ELR (cell line): ENCODE data around the gene CD79B.

Experiments used
- DNase-seq: peaks from one replicate; pipeline ENCODE4 v3.0.0-alpha.2; 2015; ENCODE audit warnings: low read depth

CD79B gene

DNA sequence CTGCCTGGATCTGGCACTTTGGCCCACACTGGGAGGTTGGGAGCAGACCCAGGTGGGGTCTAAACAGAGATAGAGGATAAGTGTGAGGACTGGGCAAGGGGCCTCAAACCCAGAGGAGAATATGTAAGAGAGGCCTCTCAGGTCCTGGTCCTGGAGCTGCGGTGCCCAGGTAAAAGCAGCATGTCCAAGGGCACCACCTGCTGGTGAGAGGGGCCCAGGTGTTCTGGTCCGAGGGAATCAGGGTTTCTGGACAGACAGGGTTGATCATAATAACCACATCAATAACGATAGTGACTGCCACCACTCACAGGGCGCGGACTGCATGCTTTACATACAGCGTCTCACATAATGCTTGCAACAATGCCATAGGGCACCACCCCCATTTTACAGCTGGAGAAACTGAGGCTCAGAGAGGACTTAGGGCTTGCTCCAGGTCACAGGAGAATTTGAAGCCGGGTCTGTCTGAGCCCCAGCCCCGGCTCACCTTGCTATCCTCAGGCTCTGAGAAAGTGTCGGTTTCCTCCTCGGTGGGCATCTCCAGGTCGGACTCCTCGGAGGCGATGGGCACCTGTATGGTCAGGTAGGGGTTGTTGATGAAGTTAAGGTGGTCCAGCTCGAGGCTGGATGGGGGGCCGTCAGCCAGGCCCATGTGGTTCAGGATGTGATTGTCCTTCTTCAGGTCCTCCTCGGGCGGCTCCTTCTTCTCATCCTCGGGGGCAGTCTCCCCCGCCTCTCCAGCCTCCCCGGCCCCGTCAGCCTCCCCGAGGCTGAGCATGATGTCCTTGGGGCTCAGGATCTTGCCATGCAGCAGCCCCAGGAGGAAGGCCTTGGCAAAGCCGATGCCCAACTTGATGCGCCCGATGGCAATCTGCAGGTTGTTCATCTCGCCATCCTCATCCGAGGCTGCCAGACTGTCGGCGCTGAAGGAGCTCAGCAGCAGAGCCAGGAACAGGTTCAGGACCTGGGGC, 19.1 kb upstream of the CD79B start:
- DNase-seq = no peak

DNA sequence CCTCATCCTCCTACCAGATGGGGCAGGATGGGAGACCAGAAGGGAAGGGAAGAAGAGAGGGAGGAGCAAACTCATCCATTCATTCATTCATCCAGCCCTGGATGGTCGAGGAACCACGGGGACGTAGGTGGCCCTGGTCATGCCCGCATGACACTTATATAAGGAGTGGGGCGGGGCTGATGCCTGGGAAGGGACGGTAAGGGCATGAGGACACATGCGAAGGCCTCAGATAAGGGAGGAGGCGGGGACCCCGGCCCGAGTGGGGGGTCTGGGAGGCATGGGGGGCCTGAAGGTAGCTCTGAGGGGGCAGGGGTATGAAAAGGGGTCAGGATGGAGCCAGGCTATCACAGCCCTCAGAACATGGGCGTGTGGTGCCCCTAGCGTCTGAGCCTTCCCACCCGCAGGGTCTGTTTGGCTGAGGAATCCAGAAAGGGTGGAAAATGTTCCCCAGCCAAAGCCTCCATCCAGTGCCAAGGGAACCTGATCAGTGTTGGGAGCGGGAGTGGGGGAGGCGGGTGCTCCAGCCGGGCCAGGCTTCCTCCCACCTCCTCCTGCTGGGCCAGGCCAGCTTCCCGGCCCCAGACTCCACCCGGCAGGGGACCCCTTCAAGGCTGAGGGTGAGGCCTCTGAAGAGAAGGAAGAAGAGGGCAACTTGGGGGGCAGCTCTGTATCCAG, 17.6 kb upstream of the CD79B start:
- DNase-seq = no peak

DNA sequence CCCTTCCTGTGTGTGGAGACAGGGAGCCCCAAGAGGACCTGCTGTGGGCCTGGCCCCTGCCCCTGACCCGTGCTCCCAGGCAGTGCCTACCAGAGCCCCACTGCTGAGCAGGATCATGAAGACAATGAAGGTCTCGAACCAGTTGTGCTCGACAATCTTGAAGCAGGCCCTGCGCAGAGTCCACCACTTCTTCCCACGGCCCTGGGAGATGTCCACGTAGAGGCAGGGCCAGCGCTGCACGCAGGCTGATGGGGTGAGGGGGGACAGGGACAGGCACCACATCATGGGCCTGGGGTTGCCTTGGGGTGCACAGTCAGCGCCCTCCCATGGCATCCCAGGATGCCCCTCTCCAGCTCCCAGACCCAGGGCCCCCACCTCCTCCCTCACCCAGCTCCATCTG, 16.4 kb upstream of the CD79B start:
- no peak for DNase-seq

DNA sequence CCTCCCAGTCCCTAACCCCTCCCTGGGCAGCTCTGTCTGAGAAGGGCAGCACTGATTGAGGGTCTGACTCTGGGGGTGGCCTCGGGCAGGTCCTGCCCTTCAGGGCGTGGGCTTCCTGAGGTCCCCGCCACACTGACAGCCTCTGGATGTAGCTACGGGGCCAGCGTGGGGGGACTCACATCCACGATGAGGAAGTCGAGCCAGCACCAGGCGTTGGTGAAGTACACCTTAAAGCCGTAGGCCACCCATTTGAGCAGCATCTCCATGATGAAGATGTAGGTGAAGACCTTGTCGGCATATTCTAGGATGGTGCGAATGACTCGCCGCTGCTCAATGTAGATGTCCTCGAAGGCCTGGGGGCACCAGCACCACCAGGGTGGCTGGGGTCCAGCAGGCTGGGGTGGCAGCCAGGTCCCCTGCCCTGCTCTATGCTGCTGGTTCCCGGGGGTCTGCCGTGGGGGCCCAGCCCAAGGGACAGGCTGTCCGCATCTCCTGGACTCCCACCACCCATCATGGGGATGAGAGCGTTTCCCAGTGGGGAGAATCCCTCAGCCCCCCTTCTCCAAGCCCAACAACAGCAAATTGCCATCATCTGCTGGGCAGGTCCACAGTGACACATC, 15.7 kb upstream of the CD79B start:
- no peak for DNase-seq

DNA sequence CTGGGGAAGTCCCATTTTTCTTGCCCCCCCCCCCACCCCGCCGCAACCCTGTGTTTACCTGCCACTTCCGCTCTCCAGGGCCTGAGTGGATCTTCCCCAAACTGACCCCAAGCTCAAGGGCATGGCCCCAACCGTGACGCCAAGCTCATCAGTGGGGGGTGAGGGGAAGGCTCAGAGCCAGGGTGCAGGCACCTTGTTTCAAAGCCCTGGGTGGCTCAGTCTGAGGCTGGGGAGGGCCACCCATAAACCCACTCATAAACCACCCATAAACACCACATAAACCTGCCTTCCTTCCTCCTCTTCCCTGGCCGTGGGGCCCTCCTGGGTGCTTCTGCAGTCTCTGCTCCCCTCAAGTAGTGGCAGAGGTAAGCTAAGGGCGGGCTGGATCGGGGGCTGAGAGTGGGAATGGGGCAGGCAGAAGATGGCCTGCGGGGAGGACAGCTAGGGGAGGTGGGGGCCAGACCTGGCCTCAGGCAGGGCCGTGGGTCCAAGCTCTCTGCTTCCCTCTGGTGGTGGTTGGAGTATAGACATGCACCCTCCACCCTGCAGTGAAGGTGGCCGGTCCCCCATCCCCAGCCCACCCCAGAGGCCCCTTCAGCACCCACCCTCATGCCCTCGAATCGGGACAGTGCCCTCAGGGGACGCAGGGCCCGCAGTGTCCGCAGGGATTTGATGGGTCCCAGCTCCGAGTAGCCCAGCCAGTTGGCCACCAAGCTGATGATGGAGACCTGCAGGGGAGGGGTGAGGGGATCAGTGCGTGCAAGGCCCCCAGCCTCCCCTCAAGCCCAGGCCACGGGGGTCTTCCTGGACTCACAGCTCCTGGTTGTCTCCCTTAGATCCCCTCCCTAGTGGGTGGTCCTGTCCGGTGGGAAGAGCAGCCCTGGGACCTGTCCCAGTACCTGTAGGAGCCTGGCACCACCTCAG, 14.6 kb upstream of the CD79B start:
- DNase-seq = peak; percentile 63

DNA sequence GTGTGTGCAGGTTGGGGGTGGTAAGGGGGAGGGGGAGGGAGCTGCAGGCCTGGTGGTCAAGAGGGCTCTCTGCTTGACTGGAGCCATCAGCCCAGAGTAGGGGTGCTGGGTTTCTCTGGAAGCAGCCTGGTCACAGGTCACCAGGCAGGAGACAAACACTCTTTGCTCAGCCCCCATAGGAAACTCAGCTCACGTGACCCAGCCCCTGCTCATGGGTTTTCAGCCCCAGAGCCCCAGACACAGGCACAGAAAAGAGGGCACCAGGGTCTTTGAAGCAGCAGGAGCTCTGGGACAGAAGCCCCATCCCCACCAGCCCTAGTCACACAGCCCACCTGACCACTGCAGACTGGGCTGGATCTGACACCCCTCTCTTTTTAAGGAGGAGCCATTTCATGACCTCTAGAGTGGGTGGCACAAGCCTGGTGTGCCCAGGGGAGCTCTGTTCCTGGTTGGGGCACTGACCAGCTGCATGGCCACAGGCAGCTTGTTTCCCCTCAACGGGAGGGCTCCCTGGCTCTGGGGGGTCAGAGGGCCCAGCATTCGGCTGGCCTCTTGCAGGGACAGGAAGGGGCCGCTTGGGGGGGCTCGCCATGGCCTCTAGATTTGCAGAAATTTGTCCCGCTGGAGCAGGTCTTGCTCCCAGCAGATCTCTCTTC, 13.8 kb upstream of the CD79B start:
- DNase-seq = no peak

DNA sequence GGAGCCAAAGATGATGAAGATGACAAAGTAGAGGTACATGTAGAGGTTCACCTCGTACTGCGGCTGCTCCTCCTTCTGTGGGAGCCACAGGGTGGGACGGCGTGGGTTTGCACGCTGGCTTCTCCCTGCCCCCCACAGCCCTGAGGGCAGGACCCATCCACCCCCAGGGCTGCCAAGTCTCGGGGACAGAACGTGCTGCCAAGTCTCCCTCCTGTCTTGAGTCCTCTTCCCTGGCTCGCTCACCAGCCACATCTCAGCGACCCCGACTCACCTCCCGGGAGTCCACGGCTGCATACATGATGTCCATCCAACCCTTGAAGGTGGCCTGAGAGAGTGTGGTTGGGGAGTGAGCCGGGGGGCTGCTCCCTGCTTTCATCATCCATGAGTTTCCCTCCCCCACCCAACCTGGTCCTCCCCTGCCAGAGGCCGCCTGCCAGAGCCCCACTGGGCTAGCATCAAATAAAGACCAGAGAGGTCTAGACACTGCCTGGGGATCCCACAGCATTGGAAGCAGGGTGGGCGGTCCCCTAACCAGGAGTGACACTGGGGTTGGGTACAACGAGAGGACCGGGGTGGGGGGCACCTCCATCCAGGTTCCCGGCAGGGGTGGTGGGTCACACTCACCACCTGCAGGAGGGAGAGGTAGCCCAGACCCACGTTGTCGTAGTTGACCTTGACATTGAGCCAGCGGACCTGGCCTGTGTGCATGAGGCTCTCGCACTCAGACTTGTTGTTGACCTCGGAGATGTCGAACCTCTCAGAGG, 12.8 kb upstream of the CD79B start:
- no peak for DNase-seq

DNA sequence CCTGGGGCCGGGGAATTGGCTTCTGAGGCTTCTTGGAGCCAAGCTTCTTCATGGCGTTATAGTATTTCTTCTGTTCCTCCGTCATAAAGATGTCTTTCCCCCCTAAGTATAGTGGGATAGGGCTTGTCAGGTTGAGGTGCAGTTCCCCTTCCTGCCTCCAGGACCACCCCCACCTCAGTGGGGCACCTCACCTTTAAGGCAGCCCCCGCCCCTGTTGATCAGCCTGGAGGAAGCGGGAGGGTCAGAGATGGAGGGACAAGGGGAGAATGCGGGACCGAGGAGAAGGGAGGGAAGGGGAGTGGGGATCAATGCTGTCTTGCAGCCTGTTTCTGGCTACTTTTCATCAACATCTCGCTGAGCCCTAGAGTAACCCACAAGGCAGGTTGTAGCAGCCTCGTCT, 11.6 kb upstream of the CD79B start:
- DNase-seq = no peak

DNA sequence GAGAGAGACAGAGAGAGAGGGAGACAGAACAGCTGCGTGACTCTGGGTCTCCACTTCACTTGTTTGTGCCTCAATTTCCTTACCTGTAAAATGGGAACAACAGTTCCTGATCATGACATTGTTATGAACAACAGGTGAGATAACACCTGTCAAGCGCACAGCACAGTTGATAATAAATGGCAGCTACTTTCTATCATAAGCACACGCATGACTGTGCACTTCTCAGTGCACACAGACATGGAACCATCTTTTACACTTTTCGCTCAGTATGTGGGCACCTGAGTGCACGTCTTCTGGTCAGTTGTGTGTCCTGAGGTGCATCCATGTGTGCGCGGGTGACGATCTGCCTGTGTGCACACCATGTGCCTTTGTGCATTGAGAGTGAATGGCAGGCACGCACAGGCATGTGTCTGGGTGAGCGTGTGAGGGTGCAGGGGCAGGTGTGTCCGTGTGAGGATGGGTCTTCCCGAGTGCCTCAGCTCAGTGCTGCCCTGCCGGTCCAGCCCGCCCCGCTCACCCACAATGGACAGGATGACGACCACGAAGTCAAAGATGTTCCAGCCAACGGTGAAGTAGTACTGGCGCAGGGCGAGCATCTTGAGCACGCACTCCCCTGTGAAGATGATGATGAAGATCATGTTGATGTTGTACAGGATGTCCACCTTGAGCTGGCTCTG, 10.3 kb upstream of the CD79B start:
- DNase-seq = no peak

DNA sequence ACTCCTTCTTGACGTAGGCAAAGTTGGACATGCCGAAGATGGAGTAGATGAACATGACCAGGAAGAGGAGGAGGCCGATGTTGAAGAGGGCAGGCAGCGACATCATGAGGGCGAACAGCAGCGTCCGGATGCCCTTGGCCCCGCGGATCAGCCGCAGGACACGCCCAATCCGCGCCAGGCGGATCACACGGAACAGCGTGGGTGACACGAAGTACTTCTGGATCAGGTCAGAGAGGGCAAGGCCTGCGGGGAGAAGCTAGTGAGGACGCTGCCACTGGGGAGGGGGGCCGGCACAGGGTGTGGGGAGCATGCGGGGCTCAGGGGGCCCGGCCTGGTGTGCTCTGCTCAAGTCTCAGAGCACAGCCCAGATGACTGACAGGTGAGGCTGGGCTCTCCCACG, 9.6 kb upstream of the CD79B start:
- DNase-seq = no peak

DNA sequence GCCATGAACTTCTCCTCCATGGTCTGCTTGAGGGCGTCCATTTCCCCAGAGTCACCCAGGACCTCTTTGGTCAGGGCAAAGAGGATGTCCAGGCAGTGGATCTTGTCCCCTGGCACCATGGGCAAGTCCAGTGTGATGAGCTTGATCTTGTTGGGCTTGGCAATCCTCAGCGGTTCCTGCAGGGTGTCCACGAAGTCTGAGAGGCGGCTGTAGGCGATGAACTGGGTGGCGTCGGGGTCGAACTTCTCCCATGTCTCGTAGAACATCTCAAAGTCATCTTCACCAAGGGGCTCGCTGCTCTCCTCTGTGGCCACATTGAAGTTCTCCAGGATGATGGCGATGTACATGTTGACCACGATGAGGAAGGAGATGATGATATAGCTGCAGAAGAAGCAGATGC, 9.0 kb upstream of the CD79B start:
- DNase-seq = no peak

DNA sequence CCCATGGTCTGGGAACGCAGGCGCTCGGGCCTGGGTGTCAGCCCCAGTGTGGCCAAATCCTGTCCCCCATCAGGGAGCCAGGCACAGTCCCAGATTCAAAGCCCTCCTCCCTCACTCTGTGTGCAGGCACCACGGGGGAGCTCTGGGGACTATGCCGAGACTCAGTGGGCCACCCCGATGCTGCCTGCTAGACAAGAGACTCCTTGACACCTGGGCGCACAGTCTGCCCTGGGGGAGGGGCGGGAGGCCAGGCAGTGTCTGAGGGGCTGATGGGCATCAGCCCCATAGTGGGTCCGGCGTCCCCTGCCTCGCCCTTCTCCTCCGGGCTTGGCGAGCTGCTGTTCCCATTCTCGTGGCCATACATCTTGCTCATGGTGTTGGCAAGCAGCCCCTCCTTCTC, 8.5 kb upstream of the CD79B start:
- DNase-seq = no peak

DNA sequence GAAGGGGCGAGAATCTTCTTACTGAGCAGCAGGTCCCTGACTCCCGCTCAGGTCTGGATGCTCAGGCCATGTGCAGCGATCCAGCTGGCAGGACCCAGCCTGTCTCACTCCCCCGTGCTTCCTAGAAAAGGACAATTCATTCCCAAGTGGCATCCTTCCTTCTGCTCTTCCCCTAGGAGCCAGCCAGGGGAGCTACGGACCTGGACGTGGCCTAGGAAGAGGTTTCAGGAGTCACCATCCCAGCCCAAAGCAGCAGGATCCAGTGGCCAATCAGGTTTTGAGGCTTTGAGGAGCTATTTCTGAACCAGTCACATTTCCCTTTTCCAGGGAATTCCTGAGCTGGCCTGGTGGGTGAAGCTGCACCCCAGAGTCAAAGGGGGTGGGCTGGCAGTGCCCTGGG, 7.8 kb upstream of the CD79B start:
- DNase-seq = no peak

DNA sequence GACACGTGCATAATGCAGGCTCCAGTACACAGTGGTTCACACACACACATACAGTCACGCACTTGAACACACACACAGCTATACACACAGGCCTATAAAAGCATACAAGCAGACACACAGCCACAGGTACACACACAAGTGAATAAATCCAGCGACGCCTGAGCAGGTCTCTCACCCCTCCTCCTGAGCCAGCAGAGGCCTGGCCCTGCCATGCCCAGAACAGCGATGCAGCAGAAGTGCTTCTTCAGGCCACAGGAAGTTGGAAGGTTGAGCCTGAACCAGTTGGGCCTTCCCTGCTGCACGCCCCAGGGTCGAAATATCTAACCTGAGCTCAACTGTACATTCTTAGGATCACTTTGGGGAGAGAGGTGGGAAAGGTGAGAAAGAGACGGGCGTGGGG, 7.3 kb upstream of the CD79B start:
- DNase-seq = no peak

DNA sequence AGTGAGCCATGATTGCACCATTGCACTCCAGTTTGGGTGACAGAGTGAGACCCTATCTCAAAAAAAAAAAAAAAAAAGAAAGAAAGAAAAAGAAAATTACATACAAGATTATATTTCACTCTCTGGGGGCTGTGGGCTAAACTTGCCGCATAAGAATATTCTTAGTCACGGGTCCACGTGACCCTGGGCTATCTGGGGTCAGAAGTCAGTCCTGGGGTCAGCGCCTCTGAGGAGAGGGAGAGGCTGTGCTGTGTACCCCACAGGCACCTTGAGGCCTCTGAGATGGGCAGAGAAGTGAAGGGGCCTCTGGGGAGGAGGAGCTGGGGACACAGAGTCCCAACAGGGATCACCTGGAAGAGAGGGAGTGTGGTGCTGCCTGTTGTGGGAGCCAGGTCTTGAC, 5.8 kb upstream of the CD79B start:
- DNase-seq = no peak

DNA sequence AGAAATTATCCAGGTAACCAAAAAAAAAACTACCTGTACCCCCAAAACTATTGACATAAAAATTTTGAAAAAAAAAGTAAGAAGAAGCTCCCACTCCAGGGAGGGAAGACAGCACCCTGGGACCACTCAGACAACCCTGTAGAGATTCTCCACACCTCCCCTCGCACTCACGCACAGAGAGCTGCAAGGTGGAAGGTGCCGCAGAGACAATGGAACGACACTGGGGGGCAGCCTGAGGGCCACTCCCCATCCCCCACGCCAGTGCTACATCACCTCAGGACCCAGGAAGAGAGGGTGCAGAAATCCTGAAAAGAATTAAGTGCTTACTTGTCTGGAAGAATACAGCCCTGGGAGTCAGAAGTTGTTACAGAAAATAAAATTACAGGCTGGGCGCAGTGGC, 5.2 kb upstream of the CD79B start:
- DNase-seq = no peak

DNA sequence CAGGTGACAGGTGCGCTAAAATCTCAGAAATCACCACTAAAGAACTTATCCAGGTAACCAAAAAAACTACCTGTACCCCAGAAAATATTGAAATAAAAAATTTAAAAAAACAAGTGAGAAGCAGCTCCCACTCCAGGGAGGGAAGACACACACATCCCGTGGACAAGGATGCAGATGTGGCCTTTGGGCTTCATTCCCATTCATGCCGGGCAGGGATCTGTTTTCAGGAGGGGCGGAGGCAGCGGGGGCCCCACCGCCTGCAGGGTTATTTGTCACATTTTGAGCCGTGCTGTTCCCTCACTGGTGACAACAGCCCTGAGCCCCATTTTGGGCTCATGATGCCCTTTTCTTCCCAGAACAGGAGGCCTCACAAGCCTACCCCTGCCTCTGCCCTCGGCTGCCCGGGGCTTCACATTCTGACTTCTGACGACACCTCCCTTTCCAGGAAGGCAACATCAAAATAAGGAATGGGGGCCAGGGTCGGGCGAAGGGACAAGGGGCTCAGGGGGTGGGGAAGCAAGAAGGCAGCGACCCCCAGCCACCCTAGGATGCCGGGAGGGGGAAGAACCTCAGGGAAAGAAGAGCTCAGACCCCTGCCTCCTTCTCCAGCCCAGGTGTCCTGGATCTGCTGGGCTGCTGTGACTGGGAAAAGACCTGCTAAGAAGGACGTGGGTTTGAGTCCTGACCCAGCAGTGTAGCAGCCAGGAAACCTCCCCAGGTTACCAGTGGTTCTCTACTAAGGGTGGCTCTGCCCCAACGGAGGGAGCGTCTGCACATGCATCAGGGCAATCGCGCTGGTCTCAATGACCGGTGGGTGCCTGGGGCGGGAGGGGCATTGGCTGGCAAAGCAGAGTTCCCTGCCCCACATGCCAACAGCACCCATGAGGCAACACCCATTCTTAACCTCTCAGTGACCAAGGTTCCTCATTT, 2.3 kb upstream of the CD79B start:
- no peak for DNase-seq

DNA sequence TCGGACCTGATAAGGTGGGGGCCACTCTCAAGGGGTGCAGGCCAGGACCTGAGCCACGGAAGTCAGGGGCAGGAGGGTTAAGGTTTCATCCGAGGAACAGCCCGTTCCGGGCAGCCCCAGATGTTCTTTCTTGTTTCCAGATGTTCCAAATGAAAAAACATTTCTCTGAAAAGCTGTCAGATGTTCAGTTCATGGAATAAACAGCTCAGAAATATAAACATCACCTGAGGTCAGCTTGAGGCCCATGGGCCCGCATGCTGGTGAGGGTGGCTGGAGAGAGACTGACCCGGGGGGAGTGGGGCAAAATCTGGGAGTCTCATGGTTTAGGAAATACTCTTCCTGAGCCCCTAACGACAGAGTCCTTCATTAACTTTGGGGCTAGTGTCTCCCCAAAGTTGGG, 1.5 kb upstream of the CD79B start:
- no peak for DNase-seq

DNA sequence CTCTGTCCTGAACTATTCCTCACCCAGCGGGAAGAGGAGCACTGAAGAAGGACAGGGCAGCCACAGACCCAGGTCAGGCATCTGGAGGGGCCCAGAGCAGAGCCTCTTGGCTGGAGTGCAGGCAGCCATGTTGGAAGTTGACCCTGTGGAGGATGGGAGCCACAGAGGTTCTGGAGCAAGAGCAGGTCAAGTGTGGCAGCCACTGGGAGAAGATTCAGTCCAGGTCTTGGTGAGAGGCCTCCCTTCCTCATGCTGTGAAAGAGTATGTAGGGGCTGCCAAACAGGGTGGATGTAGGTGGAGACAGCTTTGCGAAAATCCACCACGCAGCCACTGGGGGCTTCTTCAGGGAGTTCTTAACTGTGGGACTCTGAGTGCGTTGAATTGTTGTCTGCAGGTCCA, 590 bp upstream of the CD79B start:
- DNase-seq = no peak
